SK-N-DZ (cell line): ENCODE data around the gene PABPC5. TPM values are rescaled to one million over a fixed set of nuclear protein-coding genes. Genes with fewer than 3 reads are reported as not detected.

ENCODE experiments used
- DNase-seq: peaks from one replicate; pipeline ENCODE4 v3.0.0-alpha.2; 2015; ENCODE audit warnings: low spot score
- polyA plus RNA-seq, 2 experiments: library from polyadenylated mRNA; depleted of rRNA; stranded (reverse); fragments of >200 nt; gene quantifications; 2 replicates each; pipeline ENCODE4 v1.2.3, GENCODE V29; 2014
- small RNA-seq, 2 experiments: library from RNA; depleted of rRNA; stranded (forward); fragments of <200 nt; gene quantifications; one replicate each; pipeline ENCODE3, GENCODE V24; 2014

Gene PABPC5
- polyA plus RNA-seq (2014; cell fraction: cytosol; rRNA removed) = 0.05 TPM in 1 of 2 replicates, not detected in the other
- 0.05 and 0.19 TPM in 2 replicates for polyA plus RNA-seq (2014; cell fraction: nucleus; rRNA removed)

DNA sequence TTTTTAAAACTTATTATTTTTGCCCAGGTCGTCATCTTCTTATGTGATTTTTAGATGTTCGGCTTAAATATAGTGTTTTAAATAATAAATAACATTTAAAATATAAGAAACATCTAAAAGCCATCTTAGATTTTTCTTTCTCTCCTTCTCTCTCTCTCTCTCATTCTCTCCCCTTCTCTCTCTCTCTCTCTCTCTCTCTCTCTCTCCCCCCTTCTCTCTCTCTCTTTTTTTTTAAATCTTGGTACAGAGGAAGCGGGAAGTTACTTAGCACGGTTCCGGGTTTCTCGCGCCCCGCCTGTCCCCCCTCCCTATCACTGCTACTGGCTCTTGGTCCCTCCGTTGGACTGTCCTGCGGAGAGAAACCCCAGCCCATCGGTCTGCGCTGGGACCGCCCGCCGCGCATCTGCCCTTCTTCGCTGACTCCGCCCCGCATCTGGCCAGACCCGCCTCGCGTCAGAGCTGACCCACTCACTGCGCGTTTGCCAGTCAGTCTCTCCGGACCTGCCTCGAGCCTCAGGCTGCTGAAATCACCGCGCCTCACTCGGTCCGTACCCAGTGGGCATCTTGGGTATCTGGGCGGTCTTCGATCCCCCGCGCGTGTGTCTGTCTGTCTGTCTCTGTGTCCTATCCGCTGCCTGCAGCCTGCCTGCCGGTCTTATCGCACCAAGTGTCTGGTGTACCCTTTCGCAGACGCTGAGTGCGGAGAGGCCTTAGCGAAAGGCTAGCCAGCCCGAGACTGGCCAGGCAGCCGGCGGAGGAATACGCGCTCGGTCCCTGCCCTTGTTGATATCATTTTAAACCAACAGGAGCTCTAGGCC is at the start of gene PABPC5:
Gene PABPC5, plus strand, starts transcription at position 489 of the 818 bp plus-strand sequence. CDS start 739 bp downstream, outside the sequence.
- peak; percentile 28 for DNase-seq

DNA sequence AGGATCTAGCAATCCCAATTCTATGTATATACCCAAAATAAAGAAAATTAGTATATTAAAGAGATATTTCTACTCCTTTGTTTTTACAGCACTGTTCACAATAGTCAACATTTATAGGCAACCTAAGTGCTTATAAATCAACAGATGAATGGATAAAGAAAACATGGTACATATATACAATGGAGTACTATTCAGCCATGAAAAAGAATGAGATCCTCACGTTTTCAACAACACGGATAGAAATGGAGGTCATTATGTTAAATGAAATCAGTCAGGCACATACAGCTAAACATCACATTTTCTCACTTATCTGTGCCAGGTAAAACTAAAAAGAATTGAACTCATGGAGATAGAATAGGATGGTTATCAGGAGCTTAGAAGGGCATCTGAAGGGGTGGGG is 45.6 kb upstream of the PABPC5 start:
- no peak for DNase-seq

DNA sequence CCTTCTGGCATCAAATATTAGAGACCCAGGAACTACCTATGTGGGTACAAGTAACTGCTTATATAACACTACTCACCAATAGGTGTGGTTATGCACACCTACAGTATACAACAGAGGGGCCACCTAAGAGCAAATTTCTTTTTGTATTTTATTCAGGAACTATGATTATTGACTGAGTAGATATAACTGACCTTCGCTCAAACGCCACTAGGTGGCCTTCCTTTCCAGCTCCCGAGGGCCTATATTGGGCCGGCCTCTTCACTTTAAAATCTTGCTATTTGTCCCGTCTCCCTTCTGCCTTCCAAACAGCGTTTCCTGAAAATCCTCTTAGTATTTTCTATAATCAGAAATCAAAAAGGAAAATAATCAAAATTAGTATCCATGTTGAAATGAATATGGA is 19.9 kb upstream of the PABPC5 start:
- no peak for DNase-seq

DNA sequence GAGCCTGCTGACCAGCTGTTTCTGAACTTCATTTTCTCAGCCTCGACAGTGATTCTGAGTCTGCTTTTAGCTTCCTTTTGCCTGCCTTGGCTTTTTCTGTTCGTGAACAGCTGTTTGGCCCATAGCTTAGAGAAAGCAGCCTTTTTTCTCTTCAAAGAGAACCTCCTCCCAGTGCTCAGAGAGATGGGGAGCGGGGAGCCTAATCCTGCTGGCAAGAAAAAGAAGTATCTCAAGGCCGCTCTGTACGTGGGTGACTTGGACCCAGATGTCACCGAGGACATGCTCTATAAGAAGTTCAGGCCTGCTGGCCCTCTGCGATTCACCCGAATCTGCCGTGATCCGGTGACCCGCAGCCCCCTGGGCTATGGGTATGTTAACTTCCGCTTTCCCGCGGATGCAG is 756 bp downstream of the PABPC5 start:
- no peak for DNase-seq

Small RNA genes within 50 kb of the gene (small RNA-seq; reads per million reads assigned to genes)
- 0 reads per million in 2 experiments for gene AL662874.1
